GM12875 (cell line): ENCODE data around the gene NLRP1.
A peak's percentile ranks its signal among the peaks of the same experiment; 100 is the strongest.

Source experiments
- H3K4me3 ChIP-seq: one replicate; pipeline ENCODE4 v1.5.1; 2011; ENCODE audit warnings: low read depth, low read length, control low read depth
- CTCF ChIP-seq: IDR thresholded peaks from 2 replicates; pipeline ENCODE4 v1.5.1; 2011; ENCODE audit warnings: low read depth, mild to moderate bottlenecking, control low read depth, inconsistent platforms, low read length, moderate library complexity, borderline replicate concordance; ENCODE audit not compliant: insufficient read depth

NLRP1 gene

GRCh38 chr17:5486206-5487124, 97.8 kb downstream of the NLRP1 start, which contains the start of gene MIS12:
Gene MIS12, plus strand, starts transcription at chr17:5486566. Its CDS starts 2,297 bp downstream, at chr17:5488863.
- H3K4me3 ChIP-seq, result peak within 1 kb of the TSS; percentile 89
- TF ChIP-seq CTCF, result no peak

GRCh38 chr17:5485270-5486205, 98.8 kb downstream of the NLRP1 start, which contains the start of gene DERL2:
Gene DERL2, minus strand, starts transcription at chr17:5486178. Its CDS starts 17 bp downstream, at chr17:5486161.
- peak within 1 kb of the TSS; percentile 89 for H3K4me3 ChIP-seq
- no peak for TF ChIP-seq CTCF

DNA sequence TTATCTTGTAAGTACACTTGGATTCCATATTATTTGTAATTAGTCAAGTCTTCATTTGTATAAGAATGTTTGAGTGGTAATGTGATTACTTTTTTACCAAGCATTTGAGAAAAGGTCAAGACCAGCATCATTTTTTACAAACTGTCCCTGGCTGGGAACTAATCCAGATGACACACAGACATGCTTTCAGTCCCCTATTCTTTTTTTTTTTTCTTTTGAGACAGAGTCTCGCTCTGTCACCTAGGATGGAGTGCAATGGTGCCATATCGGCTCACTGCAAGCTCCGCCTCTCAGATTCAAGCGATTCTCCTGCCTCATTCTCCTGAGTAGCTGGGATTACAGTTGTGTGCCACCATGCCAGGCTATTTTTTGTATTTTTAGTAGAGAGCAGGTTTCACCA, 102.9 kb downstream of the NLRP1 start:
- no peak overlapping the region for H3K4me3 ChIP-seq
- no peak for TF ChIP-seq CTCF

- no peak for TF ChIP-seq CTCF
- no peak overlapping the region for H3K4me3 ChIP-seq
Observed at GRCh38 chr17:5480962-5481361, 103.3 kb downstream of the NLRP1 start.

GRCh38 chr17:5478992-5479391, 105.3 kb downstream of the NLRP1 start:
- TF ChIP-seq CTCF, result no peak
- no peak overlapping the region for H3K4me3 ChIP-seq

GRCh38 chr17:5473906-5474305, 110.4 kb downstream of the NLRP1 start:
- no peak for TF ChIP-seq CTCF
- no peak overlapping the region for H3K4me3 ChIP-seq
